HG03135 (cell line): ENCODE results near the gene C3orf70.
"Not testable (repeated sequence)": the region's sequence is repeated elsewhere in the genome, so short reads cannot be mapped to it uniquely, and the experiment has no call there.

Source experiments
- ATAC-seq: cut with Tn5 transposase; IDR thresholded peaks from one replicate; pipeline ENCODE4 v1.9.1; 2021; ENCODE audit warnings: mild to moderate bottlenecking, moderate library complexity; ENCODE audit not compliant: unreplicated experiment

The C3orf70 gene

DNA sequence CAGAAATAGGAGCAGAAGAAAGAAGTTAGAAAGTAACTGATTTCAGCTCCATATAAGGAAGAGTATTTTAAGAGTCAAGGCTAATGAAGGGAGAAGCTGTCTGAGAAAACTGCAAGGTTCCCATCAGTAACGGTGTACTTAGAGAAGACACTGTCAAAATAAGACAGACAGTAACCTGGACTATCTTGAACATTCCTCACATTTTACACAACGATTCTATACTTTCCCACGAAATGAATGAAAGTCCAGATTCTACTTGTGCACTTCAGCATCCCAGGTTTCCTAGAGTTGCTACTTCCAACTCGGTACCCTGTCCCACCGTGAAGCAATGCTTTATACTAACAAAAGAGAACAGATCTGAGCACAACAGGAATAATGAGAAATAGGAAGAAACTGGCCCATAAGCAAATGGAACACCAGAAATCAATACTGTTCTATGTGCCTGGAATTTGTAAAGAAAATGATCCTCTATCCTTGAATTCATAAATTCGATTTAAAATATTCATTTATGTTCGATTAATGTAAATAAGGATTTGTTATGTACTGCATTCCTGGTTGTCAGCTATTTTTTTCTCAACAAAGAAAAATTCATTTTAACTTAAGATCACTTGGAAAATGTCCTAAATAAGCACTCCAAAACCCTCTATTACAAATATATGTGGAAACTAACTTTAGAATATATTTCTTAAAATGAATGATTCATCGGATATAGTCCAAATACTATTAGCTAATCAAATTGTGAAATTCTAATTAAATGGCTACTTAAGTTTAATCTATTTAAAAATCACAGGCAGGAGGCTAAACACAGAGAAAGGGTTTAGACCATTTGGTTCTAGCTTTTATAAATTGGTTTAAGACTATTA lies 1.5 kb downstream of the C3orf70 start:
- ATAC-seq, result no peak

DNA sequence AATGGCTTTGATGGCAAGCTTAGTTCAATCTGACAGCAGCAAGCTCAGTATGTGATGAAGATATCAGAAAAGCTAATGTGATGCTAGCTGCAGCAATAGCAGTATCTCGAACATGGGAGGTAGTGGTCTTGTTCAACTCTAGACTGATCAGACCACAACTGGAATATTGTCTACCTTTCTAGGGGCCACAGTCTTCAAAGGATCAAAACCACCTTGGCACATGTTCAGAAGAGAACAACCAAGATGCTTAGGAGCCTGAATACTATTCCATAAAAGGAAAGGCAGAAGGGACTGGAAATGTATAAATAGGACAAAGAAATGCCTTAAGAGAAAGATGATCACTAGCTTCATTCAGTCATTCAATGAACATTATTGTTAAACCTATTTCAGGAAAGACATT lies 2.3 kb downstream of the C3orf70 start:
- no peak for ATAC-seq

DNA sequence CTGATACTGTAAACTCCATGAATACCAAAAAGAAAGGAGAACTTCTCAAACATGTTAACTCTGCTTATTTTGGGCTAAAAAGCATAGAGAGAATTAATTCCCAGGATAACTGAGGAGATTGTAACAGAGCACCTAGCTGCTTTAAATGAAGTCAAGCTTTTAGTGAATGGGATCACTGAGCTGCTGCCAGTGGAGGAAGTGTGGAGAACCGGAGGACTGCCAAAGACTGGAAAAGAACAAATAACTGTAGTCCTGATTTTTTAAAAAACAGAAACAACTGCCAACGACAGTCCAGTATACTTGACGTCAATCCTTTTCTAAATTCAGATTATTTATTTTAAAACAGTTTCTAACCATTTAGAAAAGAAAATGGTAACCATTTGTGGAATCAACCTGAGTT lies 3.3 kb downstream of the C3orf70 start:
- no peak for ATAC-seq

DNA sequence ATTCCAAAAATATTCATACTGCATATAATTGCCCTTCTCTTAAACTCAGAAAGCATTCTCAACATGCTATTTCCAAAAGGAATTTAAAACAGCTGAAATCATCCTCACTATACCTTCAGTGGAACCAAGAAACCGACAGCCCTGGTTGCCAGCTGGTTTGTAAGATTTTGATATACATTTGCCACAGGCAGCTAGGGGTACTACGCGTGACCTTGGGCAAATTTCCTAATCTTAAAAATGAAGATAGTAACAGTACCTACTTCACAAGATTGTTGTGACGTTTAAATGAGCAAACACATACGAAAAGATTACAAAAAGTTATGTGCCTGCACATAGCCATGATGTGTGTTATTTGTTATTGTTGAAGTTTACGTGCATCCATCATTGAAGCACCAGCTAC lies 7.3 kb downstream of the C3orf70 start:
- ATAC-seq, result no peak

DNA sequence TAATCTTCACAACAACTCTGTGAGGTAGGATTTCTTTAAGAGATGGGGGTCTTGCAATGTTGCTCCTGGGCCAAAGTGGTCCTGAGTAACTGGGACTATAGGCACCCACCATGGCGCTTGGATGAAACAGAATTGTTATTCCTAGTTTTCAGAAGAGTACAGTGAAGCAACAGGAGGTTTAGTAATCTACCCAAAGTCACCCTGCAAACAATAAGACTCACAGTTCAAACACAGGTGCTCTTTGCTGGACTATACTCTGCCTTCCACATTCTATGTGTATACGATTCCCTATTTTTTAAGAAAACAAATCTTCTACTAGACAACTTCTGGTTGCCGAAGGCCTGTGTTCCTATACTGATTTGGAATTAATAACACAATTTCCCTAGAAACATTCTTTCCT lies 8.1 kb downstream of the C3orf70 start:
- ATAC-seq, result no peak

DNA sequence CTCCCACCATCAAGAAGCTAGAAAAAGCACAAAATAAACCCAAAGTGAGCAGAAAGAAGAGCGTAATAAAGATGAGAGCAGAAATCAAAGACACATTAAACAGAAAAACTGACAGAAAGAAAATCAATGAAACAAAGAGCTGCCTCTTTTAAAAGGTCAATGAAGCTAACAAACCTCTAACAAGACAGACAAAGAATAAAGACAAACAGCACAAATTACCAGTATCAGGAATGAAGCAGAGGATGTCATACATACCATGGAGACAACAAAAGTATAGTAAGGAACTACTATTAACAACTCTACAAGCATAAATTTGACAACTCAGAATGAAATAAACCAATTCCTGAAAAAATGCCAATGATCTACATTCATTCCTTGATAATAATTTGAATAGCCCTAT lies 15.0 kb downstream of the C3orf70 start:
- ATAC-seq, result no peak

DNA sequence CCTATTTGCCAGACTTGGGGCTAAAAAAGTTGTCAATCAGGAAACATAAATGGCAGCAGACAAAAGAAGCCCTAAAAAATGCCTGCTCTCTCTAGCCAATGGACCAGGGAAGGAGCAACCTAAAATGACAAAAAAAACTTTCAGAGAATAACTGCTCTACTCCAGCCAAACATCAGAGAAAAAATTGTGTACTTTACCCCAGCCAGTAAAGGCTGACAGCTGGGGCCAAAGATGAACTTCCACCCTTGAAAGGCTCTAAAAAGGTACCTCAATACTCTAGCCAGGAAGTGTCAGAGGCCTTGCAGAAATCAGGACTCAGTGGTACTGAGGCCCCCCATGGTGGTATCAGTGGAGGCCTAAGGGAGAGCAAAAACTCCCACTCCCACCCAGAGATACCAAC lies 18.4 kb downstream of the C3orf70 start:
- ATAC-seq, result no peak

DNA sequence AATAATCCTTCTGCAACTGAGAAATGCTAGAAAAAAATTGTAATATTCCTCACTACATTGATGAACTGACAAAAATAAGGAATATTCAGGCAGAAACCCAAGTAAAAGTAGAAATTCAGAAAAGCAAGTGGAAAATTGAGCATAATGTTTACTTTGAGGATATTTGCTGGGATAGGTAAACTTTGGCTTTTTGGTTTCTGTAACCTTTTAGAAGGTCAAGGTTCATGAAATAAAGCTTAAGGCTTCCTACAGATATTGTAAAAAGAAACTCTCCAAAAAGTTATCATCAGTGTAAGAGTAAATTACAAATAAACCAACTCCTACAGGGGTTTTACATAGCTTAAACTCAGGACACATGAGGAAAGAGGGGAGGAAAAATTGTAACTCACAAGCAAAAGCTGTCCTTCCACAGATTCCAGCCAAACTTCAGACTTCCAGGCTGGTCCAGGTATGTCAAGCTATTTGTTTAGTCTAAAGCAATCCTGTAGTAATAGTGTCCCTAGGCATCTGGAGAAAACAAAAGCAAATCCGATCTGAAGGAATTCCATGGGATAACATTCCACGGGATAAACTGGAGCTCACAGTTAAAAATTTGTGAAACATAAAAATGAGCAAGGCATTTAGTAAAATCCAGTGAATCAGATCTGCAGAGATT lies 21.1 kb downstream of the C3orf70 start:
- no peak for ATAC-seq

DNA sequence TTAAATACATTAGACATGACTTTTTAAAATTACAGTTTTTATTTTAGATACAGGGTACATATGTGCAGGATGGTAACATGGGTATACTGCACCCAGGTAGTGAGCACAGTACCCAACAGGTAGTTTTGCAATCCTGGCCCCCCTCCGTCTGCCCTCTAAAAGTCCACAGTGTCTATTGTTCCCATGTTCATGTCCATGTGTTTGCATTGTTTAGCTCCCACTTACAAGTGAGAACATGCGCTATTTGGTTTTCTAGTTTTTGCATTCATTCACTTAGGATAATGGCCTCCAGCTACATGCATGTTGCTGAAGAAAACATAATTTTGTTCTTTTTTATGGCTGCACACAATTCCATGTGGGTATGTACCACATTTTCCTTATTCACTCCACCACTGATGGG lies 23.8 kb downstream of the C3orf70 start:
- no peak for ATAC-seq

DNA sequence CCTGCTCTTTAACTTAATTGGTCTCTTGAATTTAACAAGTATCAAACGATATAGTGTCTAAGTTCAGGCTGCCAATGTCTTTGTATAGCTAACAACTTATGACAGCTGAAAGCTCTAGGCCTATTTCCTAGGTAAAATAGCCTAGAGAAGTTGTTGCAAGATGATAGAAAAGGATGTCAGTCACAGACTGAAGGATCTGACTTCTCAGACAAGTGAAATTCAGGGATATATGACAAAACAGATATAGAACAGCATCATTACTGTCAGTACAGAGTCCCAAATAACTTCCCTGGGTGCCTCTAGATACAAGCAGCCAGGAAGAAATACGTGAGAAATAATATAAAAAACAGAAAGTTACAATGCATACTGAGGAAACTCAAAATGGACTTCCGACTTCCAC lies 26.7 kb downstream of the C3orf70 start:
- ATAC-seq, result no peak

DNA sequence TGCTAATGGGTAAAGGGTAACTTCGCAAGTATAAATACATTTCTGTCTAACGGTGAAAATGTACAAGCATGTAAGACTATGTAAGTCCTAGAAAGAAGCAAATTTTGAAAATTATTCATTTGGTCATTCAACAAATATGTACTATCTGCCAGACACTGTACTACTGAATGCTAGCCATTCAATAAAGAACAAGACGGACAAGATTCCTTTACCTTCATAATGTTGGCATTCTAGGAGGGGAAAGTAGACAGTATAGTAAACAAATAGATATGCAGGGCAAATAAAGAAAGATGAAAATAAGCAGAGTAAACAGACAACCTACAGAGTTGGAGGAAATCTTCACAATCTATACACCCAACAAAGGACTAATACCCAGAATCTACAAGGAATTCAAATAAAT lies 32.7 kb downstream of the C3orf70 start:
- ATAC-seq, result no peak

DNA sequence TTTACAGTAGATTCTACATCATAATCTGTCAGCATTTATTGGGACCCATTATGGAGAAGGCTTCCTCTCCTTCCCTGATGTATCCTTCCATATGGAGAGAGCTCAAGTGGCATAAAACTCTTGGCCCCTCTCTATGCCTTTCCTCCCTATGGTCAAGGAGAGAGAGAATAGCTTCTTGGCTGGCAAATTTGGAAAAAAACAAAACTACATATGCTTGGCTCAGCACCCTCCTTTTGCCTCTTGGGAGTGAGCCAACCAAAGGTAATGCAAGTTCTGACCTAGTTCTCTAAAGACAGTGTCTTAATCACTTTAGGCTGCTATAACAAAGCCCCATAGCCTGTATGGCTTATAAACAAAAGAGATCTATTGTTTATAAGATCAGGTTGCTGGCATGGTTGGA lies 37.5 kb downstream of the C3orf70 start:
- ATAC-seq, result no peak

DNA sequence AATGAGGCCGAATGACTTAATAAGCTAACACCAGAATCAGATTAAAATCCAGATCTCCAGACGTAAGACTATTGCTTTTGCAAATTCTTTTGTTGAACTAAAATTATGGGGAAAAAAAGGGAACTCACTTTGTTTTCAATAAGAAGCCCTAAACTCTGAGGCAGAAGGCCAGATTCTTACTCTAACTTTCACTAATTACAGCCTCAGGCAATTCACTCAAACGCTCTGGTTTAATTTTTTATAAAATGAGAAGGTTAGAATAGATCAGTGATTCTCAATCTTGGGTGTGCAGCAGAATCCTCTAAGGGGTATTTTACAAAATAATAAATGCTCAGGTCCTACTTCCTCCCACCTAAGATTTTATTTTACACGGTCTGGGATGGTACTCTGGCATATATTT lies 38.1 kb downstream of the C3orf70 start:
- no peak for ATAC-seq

DNA sequence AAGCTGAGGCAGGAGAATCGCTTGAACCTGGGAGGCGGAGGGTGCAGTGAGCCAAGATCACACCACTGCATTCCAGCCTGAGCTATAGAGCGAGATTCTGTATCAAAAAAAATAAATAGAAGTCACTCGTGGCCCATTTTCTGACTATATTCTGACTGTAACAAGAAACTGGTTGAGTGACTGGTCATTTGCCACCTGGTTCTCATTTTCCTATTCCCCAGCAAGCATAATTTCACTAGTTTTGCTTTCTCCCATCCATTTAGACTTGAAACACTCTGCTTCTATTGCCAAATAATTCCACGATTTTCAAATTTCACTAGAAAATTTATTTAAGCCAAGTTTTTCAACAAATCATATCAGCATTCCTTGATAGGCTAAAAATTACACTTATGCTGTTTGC lies 40.7 kb downstream of the C3orf70 start:
- no peak for ATAC-seq

DNA sequence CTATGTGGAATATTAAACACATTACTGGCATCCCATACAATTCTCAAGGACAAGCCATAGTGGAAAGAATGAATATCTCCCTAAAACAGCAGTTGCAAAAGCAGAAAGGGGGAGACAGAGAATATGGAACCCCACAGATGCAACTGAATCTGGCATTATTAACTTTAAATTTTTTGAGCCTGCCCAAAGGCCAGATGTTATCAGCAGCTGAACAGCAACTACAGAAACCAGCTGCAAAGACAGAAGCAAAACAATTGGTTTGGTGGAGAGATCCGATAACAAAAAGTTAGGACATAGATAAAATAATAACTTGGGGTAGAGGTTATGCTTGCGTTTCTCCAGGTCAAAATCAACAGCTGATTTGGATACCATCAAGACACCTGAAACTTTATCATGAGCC lies 43.8 kb downstream of the C3orf70 start:
- ATAC-seq, result not testable (repeated sequence)

DNA sequence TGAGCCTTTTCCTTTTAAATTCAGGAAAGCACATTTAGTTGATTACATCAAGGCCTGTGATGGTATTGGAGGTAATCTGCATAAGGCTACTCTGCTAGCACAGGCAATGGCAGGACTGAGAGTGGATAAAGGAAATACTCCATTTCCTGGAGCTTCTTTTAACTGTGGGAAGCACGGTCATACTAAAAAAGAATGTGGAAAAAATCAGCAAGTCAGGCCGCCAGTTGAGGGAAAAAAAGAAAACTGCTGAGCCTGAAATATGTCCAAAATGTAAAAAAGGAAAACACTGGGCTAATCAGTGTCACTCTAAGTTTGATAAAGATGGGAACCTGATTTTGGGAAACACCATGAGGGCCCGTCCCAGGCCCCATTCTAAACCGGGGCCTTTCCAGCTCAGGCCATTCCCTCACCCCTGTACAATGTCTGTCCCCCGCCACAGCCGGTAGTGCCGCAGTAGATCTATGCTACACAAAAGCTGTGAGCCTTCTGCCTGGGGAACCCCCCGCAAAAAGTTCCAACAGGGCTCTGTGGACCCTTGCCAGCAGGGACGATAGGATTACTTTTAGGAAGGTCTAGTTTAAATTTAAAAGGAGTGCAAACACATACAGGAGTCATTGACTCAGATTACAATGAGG lies 46.5 kb downstream of the C3orf70 start:
- ATAC-seq, result not testable (repeated sequence)

DNA sequence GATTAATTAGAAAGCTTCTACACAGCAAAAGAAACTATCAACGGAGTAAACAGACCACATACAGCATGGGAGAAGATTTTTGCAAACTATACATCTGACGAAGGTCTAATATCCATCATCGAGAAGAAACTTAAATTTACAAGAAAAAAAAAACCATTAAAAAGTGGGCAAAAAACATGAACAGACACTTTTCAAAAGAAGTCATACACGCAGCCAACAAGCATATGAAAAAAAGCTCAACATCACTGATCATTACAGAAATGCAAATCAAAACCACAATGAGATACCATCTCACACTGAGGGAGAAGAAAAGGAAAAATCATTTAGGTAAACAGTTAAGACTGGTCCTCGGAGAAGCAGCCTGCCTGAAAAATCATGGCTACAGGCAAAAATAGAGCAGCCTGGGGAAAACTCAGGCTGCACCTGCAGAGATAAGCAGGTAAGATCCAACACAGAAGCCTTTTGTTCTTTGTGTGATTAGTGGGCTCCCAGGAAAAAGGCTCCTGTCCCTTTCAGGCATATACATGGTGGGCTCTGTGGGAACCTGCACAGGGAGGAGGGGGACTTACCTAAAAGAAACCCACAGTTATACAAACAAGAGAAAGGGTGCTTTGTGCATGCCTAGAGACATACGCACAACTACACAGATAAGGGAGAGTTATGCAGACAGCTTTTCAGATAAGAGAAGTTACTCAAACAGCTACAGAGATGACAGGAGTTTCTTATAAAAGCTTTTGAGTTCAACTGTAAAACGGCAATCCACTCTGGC lies 49.3 kb downstream of the C3orf70 start:
- ATAC-seq, result no peak

DNA sequence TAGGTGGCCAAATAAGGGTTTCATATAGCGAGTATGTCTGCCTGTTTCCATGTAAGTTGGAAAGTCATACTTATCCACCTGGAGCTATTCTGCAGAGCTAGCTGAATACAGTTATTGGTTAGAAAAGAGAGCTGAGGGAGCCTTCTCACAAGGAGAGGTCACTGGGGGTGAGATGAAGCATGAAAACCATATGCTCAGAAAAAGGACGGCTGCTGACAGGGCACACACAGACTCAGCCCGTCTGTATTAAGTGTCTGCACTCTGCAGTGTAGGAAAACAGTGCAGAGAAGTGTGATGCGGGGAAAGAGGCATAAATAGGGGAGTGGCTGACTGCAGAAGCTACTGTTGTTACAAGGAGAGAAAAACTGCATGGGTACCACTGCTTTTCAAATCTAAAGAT lies 58.2 kb downstream of the C3orf70 start:
- no peak for ATAC-seq

DNA sequence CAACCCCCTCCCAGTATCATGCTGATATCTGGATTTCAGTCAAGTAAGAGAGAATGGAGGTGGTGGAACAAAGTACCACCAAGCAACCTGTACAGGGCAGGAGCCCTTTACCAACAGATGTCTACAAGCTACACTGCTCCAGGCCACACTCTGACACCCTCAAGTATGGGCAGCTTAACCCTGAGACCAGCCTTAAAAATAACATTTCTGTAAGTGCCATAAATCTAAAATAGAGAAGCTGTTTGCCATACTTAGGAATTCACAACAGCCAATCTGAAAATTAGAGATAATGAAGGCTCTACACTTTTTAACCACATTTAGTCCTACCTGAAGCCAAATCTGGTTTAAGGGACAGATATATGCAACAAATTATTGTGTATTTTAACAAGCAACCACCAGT lies 59.7 kb downstream of the C3orf70 start:
- no peak for ATAC-seq

DNA sequence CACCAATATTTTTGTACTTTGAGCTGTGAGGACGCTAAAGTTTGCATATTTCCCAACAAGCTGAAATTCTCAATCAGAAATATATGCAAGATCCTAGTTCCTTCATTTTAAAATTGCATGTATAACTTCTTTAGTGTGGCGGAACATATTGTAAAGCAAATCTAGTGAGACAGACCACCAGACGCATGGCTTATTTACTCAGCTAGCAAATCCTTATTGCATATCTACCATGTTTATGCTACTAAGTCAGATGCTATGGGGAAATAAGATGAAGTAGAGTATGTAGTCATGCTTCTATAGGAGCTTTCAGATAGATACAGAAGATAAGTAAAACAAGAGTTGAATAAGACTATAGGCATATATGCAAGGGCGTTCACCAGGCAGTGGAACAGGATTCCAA lies 62.0 kb downstream of the C3orf70 start:
- no peak for ATAC-seq

DNA sequence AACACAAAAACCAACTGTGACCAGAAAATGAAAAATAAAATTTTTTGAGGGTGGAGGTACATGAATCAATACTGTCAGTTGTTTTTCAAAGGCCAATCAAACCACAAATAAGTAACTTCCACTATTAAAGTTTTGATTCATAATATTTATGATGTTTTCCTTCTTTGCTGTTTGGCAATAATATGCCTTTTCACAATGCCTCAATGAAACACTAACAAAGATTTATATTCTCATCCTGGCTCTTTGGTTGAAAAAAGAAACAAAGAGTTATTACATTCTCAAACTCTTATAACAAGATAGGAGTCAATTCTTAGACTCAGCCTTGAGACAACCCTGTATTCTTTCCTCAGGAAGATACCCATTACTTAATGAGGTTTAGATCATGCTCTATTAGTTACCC lies 63.1 kb downstream of the C3orf70 start:
- no peak for ATAC-seq
